GM18873 (cell line): ENCODE measurements around the gene LAMTOR3.
A peak's percentile ranks its signal among the peaks of the same experiment; 100 is the strongest.

Source experiments
- ATAC-seq: cut with Tn5 transposase; IDR thresholded peaks from one replicate; pipeline ENCODE4 v1.9.1; 2021; ENCODE audit warnings: mild to moderate bottlenecking, moderate library complexity, moderate number of reproducible peaks; ENCODE audit not compliant: unreplicated experiment, low FRiP score

Gene LAMTOR3

DNA sequence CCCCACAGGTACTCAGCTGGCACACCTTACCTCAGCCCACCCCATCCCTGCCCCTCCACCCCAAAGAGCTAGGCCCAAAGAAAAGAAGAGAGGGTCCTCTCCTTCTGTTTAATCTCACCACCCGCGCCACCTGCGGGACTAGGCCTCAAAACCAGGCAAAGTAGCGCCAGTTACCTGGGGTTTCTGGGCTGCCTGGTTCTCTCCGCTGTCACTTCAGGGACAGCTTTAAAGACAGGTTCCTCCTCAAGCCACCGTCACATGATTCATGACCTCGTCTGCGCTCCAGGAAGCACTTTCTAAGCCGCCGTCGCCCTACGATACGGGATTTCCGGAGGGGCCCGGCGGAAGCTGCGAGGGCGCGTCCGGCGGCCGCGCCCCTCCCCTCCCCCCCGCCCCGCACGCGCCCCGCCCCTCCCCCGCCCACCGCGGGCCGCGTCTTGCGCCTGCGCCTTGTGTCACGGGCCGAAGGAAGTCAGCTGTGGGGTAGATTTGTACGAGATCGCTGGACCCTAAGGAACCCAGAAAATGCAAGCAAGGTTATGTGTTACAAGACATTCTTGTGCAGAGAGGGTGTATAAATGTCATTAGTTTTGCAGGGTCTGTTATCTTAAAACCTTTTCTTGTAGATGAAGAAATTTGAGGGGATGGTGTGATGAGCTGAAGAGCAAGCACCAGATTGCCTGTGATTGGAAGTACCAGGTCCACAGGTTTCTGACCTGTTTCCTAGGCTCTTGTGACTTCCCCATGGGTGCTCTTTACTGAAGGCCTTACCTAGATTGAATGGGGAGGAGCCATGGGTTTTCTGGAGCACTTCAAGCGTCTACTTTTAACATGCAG is at the start of gene LAMTOR3:
TSS of gene LAMTOR3 (minus strand) at position 267 of the 837 bp plus-strand sequence. CDS start 464 bp downstream, outside the sequence.
- peak; percentile 98 for ATAC-seq

GRCh38 chr4:99938243-99938753 is 44.1 kb upstream of the LAMTOR3 start:
- ATAC-seq: no peak

DNA sequence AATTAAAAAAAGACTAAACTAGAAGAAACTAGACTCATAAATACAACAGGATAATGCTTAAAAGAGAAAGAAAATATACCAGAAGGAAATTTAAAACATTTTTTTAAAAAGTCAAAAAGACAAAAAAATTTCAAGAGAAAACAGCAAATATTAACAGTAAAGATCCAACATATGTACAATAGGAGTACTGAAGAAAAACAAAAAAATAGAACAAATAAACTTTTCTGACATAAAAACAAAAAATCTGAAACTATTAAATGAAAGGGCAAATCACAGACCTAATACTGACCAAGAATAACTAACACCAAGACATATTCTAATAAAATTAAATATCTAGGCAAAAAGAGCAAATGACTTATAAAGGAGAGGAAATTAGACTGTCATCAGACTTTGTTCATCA is 40.7 kb upstream of the LAMTOR3 start:
- no peak for ATAC-seq

DNA sequence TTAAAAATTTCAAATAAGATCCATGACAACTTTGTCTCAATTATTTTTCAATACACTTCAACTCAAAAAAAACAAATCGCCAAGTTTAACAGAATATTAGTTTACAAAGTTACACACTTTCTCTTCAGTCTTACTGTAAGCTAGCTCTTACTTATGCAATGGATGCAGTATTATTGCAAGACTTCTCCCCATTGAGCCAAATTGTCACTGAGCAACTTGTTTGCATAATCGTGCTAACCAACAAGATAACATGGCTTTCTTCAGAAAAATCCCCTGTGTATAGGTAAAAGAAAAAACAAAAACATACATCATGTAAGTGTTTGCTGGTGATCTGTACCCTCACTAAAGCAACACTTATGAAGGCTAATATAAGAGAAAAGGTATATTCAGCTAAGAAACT is 33.3 kb upstream of the LAMTOR3 start:
- no peak for ATAC-seq

DNA sequence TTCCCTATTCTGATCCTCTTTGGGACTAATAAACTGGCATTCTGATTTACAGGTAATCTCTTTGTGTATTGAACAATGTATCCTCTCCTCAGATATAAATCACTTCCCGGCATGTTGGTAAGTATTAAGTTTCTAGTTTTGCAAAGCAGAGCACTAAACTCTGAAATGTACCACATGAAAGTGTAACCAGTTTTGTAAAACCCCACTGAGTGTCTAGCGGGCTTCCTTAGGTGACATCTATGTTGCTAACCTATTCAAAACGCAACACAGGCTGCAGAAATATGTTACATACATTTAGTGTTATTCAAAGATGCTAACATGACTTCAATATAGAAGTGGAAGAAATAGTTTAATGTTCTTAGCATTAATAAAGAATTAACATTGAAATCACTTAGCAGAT is 26.9 kb upstream of the LAMTOR3 start:
- ATAC-seq: no peak

GRCh38 chr4:99918656-99919055 is 24.4 kb upstream of the LAMTOR3 start:
- ATAC-seq: no peak

DNA sequence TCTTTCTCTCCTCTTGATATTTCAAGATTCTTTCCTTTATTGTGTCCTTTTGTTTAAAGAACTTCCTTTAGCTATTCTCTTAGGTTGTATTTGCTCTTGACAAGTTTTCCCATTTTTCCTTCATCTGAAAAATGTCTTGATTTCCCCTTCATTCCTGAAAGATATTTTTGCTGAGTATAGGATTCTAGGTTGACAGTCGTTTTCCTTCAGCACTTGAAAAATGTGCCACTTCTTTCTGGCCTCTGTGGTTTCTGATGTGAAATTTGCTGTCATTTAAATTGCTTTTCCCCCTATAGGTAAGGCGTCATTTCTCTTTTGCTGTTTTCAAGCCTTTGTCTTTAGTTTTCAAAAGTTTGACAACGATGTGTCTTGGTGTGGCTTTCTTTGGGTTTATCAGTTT is 23.3 kb upstream of the LAMTOR3 start:
- no peak for ATAC-seq

GRCh38 chr4:99915449-99915848 is 21.2 kb upstream of the LAMTOR3 start:
- no peak for ATAC-seq

DNA sequence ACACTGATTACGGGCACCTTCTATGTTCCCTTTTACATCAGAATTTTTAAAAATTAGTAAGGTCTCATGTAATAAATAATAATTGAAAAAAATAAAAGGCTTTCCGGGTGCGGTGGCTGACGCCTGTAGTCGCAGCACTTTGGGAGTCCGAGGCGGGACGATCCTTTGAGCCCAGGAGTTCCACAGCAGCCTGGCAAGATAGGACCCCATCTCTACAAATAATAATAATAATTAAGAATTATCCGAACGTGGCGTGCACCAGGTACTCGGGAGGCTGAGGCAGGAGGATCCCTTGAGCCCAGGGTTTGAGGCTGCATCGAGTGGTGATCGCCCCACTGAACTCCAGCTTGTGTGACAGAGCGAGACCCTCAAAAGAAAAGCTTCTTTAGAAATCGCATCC is 771 bp upstream of the LAMTOR3 start:
- no peak for ATAC-seq

DNA sequence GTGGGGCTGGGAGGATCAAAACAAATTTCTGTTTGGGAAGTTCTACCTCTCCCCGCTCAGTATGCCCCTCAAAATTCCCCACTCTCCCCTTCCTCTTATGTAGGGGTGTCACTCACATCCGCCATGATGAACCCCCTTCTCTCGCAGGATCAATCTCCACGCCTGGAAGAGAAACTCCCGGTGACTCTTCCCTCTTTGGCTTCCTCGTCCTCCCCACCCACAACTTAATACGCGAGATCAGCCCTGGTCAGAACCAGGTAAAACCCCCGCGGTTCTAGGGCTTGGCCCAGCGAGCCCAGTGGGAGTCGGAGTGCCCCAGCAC is 427 bp downstream of the LAMTOR3 start:
- no peak for ATAC-seq

DNA sequence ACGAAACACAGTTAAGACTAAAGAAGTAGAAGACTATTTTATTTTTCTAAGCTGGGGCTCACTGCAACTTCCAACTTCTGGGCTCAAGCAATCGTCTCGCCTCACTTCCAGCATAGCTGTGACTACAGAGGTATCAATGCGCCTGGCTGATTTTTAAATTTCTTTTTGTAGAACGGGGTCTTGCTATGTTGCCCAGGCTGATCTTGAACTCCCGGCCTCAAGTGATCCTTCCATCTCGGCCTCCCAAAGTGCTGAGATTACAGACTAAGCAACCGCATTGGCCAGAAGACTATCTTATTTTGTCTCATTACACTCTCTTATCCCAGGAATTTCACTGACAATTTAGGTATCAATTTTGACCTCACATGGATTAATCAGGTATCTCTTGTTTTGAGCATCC is 1.2 kb downstream of the LAMTOR3 start:
- no peak for ATAC-seq

- no peak for ATAC-seq
Measured at GRCh38 chr4:99891351-99891750, 2.9 kb downstream of the LAMTOR3 start.

DNA sequence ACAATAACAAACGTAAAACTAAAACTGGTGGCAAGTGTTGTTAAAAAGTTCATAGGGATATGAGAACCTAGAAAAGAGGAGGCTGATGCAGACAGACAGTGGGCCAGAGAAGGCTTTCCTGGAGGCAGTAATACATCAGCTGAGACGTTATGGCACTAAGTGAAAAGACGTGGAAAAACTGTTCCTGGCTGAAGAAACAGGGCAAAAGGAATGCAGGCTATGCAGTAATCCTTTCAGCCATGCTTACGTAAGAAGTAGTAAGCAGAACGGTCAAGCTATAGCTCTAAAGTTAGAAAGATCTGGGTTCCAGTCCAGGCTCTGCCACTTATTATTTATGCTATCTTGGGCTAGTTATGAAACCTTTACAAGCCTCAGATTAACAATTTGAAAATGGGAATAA is 6.4 kb downstream of the LAMTOR3 start:
- no peak for ATAC-seq

- ATAC-seq: no peak
Measured at GRCh38 chr4:99886146-99886545, 8.1 kb downstream of the LAMTOR3 start.

DNA sequence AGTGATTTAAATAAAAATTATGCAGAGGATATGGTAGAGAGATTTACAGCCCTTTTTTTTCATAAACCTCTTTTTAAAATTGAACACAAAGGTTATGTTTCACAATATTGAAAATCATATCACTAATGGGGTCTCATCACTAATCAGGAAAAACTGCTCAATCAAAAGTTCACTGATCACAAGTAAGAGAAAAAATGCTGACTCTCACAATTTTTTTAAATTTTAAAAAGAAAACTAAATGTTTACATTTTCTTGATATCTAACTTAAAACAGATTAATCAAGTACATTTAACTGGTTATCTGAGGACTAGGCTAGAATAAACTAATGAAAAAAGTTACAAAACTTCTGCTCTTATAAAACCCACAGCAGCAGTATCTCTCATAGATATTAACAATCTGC is 8.5 kb downstream of the LAMTOR3 start:
- no peak for ATAC-seq

DNA sequence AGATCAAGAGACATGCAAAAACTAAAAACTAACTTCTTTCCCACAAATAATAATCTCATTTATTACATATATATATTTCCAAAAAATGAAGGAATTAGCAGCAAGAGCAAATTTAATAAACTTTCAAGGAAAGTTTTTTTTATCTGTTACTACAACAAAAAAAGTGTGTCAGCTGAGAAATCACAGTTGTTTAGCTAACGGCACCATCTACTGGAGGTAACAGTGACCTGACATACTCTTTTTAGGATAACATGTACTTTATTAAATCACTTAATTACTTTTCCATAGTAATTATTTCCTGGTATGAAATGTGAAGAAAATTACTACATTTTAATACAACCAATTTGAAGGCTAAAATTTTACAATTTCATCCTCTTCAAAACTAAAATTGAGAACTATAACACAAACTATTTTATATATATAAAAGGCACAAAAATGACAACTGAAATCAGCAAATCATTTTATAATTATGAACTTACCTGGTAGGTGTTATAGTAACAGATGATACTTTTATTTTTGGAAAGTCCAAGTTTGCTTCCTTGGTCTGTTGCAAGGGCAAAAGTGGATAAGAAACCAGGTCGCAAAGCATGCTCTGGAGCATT is 9.1 kb downstream of the LAMTOR3 start:
- no peak for ATAC-seq

DNA sequence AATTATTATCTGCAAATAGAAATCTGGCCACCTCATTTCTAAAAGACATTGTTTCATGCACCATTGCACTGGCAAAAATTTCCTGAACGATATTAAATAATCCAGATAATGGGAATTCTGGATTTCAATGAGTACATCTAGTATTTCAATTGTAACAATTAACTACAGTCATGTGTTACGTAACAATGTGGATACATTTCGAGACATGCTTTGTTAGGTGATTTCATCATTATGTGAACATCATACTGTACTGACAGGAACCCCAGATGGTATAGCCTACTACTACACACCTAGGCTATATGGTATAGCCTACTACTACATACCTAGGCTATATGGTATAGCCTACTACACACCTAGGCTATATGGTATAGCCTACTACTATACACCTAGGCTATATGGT is 14.8 kb downstream of the LAMTOR3 start:
- no peak for ATAC-seq

DNA sequence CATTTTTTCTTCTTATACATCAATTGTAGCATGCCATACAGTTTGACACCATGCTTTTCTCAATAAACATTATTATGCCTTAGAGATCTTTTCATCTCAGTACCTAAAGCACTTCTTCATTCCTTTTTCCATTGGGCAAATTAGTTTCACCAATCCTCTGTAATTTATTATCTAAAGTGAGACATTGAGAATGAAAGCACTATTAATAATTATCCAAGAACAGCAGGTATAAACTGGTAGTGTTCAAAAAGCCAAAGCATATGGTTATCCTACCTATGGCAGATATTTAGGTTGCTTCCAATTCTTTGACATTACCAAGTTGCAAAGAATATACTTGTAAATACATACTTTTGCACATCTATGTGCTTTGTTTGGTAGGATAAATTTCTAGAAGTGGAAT is 15.6 kb downstream of the LAMTOR3 start:
- ATAC-seq: no peak

DNA sequence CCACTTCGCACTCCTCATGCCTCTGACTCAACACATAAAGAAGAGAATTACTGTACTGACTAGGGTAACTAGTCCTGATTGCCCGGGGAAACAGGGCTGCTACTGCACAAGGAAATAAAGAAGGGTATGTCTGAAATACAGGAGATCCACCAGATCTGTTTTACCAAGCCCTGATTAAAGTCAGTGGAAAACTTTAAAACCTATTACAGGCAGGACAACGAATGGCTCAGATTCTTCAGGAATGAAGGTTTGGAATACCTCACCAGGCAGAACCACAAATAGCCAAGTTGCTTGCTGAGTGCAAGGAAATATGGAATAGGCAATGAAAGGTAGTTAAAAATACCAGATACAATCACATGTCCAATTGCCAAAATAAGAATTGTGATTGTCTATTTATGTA is 17.3 kb downstream of the LAMTOR3 start:
- ATAC-seq: no peak

DNA sequence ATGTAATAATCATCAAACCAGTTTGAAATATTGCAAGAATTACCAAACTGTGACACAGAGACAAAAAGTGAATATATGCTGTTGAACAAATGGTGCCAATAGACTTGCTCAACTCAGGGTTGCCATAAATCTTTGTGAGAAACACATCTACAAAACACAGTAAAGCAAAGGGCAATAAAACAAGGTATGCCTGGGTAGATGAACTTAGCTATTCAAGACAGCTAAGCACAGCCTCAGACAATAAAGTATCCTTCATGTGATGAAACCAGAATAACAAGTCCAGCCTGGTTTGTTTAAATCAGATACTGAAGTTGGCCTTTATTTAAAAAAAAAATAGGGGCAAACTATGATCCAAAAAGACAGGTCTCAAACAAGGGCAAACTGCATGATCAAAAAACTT is 19.2 kb downstream of the LAMTOR3 start:
- no peak for ATAC-seq

DNA sequence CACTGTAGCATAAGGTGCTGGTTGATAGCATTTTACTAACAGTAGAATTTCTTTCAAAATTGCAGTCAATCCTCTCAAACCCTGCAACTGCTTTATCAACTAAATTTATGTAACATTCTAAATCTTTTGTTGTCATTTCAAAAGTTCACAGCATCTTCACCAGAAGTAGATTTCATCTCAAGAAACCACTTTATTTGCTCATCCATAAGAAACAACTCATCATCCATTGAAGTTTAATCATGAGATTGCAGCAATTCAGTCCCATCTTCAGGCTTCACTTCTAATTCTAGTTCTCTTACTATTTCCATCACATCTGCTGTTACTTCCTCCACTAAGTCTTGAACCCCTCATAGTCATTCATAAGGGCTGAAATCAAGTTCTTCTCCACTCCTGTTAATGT is 21.7 kb downstream of the LAMTOR3 start:
- ATAC-seq: no peak

DNA sequence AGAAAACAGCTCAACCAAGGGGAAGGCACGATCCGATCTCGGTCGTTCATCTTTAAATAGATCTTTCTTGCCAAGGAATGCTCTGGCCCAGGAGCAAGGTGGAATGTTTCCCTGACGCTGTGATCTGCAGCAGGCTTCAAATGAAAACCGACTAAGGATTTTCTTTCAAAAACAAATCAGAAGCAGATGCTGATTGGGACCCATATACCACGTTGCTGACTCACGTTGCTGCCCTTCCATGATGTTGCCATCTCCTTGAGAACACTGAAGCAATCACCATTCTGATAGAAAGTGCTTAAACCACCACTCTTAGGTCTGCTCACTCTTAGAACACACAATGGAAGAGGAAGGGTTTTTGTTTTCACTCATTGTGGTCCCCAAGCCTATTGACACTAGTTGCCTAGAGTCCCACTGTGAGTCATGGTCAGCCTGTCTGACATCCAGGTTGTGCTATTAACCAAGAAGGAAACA is 26.1 kb downstream of the LAMTOR3 start:
- no peak for ATAC-seq
